Spleen (tissue), 11 donors: ENCODE measurements around the gene OMA1. TPM values are rescaled to one million over a fixed set of nuclear protein-coding genes. Genes with fewer than 3 reads are reported as not detected.

Source experiments
- DNase-seq: peaks from one replicate; pipeline ENCODE4 v3.0.0-alpha.2; 2020
- H3K27ac ChIP-seq, 8 donors: fragments of 200-600 bp; sonication (generic) in 7 of 8; 1 replicate in 4 of 8; 2 replicates in 4 of 8; pipeline versions ENCODE4 v1.5.0 to v1.8.0; 2016 to 2021; ENCODE audit warnings: inconsistent platforms in 4 of 8, mild to moderate bottlenecking in 4 of 8, moderate library complexity in 1 of 8
- H3K27me3 ChIP-seq, 7 donors: fragments of 200-600 bp; sonication (generic) in 6 of 7; replicated peaks in 1 of 7; 1 replicate in 4 of 7; 2 replicates in 3 of 7; pipeline versions ENCODE4 v1.5.0 to v1.8.0; 2016 to 2021; ENCODE audit warnings: inconsistent platforms in 3 of 7, mild to moderate bottlenecking in 1 of 7
- H3K36me3 ChIP-seq, 6 donors: fragments of 200-600 bp; sonication (generic) in 5 of 6; 1 replicate in 4 of 6; 2 replicates in 2 of 6; pipeline versions ENCODE4 v1.5.0 to v1.8.0; 2016 to 2021; ENCODE audit warnings: inconsistent platforms in 2 of 6
- H3K4me1 ChIP-seq, 6 donors: fragments of 200-600 bp; sonication (generic) in 5 of 6; 1 replicate in 3 of 6; 2 replicates in 3 of 6; pipeline versions ENCODE4 v1.5.0 to v1.8.0; 2016 to 2021; ENCODE audit warnings: inconsistent platforms in 3 of 6
- H3K4me3 ChIP-seq, 8 donors: fragments of 200-600 bp; sonication (generic) in 7 of 8; 1 replicate in 4 of 8; 2 replicates in 4 of 8; pipeline versions ENCODE4 v1.5.0 to v1.8.0; 2016 to 2021; ENCODE audit warnings: inconsistent platforms in 4 of 8, mild to moderate bottlenecking in 4 of 8, moderate library complexity in 2 of 8
- H3K9me3 ChIP-seq, 8 donors: fragments of 200-600 bp; sonication (generic) in 7 of 8; 1 replicate in 4 of 8; 2 replicates in 4 of 8; pipeline versions ENCODE4 v1.5.0 to v1.8.0; 2016 to 2021; ENCODE audit warnings: inconsistent platforms in 4 of 8
- CTCF ChIP-seq, 11 experiments: fragments of 200-600 bp in 7 of 11; fragments of 450-650 bp in 4 of 11; sonication (generic) in 4 of 11; IDR thresholded peaks in 8 of 11; conservative IDR thresholded peaks in 3 of 11; 1 replicate in 7 of 11; 2 replicates in 4 of 11; pipeline versions ENCODE4 v1.4.0 to v1.8.0; 2016 to 2021; ENCODE audit warnings: antibody characterized with exemption in 11 of 11, inconsistent platforms in 4 of 11, mild to moderate bottlenecking in 1 of 11
- POLR2A ChIP-seq, 3 donors: fragments of 450-650 bp; IDR thresholded peaks; one replicate each; pipeline ENCODE4 v1.5.1; 2017; ENCODE audit warnings: antibody characterized with exemption in 3 of 3, mild to moderate bottlenecking in 1 of 3
- POLR2AphosphoS5 ChIP-seq, 3 donors: sonication (generic); formaldehyde crosslinking; IDR thresholded peaks; one replicate each; pipeline ENCODE4 v1.5.1; 2017; ENCODE audit warnings: antibody characterized with exemption in 3 of 3
- WGBS, 5 donors: extraction: QIAGEN DNeasy Blood & Tissue Kit in 3 of 5; methylation state at CpG; one replicate each; pipeline versions ENCODE4 v1.1.5 to v1.1.7; 2013 to 2018; 5-methylcytosine and 5-hydroxymethylcytosine counted together
- intact Hi-C: fragments of 100-400 bp; cut with DNase I; formaldehyde crosslinking; loops from one replicate; pipeline ENCODE4 v1.15.0; 2023; ENCODE audit warnings: low total_unique reads
- polyA plus RNA-seq, 3 donors: library from polyadenylated mRNA; stranded (reverse); fragments of 200-250 nt; gene quantifications; one replicate each; pipeline ENCODE4 v1.2.1, GENCODE V29; 2013
- total RNA-seq, 7 donors: library from RNA; depleted of rRNA in 3 of 7; stranded (reverse); fragments of >200 nt in 3 of 7; fragmentation: NEBNext Ultra II Directional in 4 of 7; extraction: Animal tissue kit (Norgen Biotek cat#: 25700) in 4 of 7; gene quantifications; one replicate each; pipeline versions ENCODE4 v1.1.0 to v1.2.1, GENCODE V29; 2016 to 2021
- donor health status: healthy with polysubstance abuse.
- donor health status: DM: no; HTN: no; CAD: no; lungs with moderate emphysema.
- donor health status: DM: no; HTN: no; CAD: no.
- donor health status: Bipolar disorder and iron deficiency.
- donor health status: healthy.
- donor health status: DM: no; HTN: no; CAD: no.
- donor health status: DM: yes; HTN: yes; CAD: no.

OMA1 gene
- total and polyA plus RNA-seq, 10 donors: 19.3 to 48.6 (median 32.5) TPM

- 5 to 22% (median 11%) methylated on average over 24 to 43 of the region's 43 CpGs for WGBS, 5 donors
- H3K36me3 ChIP-seq: no peaks in the 10 kb centered on the region
- H3K9me3 ChIP-seq: no peaks in the 10 kb centered on the region
- H3K27ac ChIP-seq: peak overlapping the region in 4 of 8 donors; percentile 23 to 70 (median 56)
- DNase-seq: peak; percentile 86
- peak overlapping the region; percentile 21 to 67 (median 42) for H3K4me3 ChIP-seq
- intact Hi-C loops: no loop called here
- peaks cover 0 to 93% (median 42%) of the 10 kb centered on the region in 7 donors for H3K27me3 ChIP-seq
- H3K4me1 ChIP-seq: peaks cover 9 to 46% (median 26%) of the 10 kb centered on the region in 6 donors
- TF ChIP-seq POLR2AphosphoS5 (IDR thresholded peaks at IDR 0.05): peak in 1 of 3 donors; percentile 20
- TF ChIP-seq POLR2A (IDR thresholded peaks at IDR 0.05): no peak
- no peak for TF ChIP-seq CTCF (IDR thresholded peaks at IDR 0.05 in 8 of 11, conservative IDR thresholded peaks at IDR 0.05 in 3 of 11)
These were observed 29.8 kb upstream of the OMA1 start for GRCh38 chr1:58576325-58576726.

GRCh38 chr1:58575551-58576324 is 29.2 kb upstream of the OMA1 start:
- Histone ChIP-seq H3K4me1 (peaks cover 9 to 46% (median 26%) of the 10 kb centered on the region in 6 donors), H3K27ac (peak overlapping the region in 4 of 8 donors; percentile 23 to 70 (median 56)), H3K36me3 (no peaks in the 10 kb centered on the region), H3K9me3 (no peaks in the 10 kb centered on the region), H3K27me3 (peaks cover 0 to 98% (median 42%) of the 10 kb centered on the region in 7 donors), H3K4me3 (peak overlapping the region; percentile 21 to 67 (median 42))
- no peak for TF ChIP-seq CTCF (IDR thresholded peaks at IDR 0.05 in 8 of 11, conservative IDR thresholded peaks at IDR 0.05 in 3 of 11)
- no peak for TF ChIP-seq POLR2AphosphoS5 (IDR thresholded peaks at IDR 0.05)
- no peak for TF ChIP-seq POLR2A (IDR thresholded peaks at IDR 0.05)
- intact Hi-C loops: no loop called here
- no peak for DNase-seq
- 25 to 52% (median 39%) methylated on average over 32 of the region's 32 CpGs for WGBS, 5 donors

- Histone ChIP-seq H3K27ac (peak overlapping the region in 1 of 8 donors; percentile 52), H3K9me3 (no peaks in the 10 kb centered on the region)
- TF ChIP-seq CTCF (IDR thresholded peaks at IDR 0.05 in 8 of 11, conservative IDR thresholded peaks at IDR 0.05 in 3 of 11) (no peak), POLR2A (IDR thresholded peaks at IDR 0.05) (no peak), POLR2AphosphoS5 (IDR thresholded peaks at IDR 0.05) (no peak)
These were observed 28.3 kb upstream of the OMA1 start for GRCh38 chr1:58574816-58575215.

More at GRCh38 chr1:58574816-58575215, 28.3 kb upstream of the OMA1 start:
- no peaks in the 10 kb centered on the region for H3K36me3 ChIP-seq
- H3K27me3 ChIP-seq: peaks cover 0 to 98% (median 42%) of the 10 kb centered on the region in 7 donors
- intact Hi-C loops: no loop called here
- peaks cover 9 to 46% (median 26%) of the 10 kb centered on the region in 6 donors for H3K4me1 ChIP-seq
- DNase-seq: no peak
- H3K4me3 ChIP-seq: no peak overlapping the region
- WGBS, 5 donors: 75 to 93% (median 88%) methylated on average over 2 of the region's 2 CpGs
